ENCODE results near the gene TMEM139.

Gene TMEM139

GRCh38 chr7:143244321-143244720 lies 40.4 kb upstream of the TMEM139 start:
- no peak overlapping the region for H3K9ac ChIP-seq (ENCODE audit: low read depth, low read length)
- H3K36me3 ChIP-seq (ENCODE audit: control insufficient read depth, insufficient read depth, low read length) = no peaks in the 10 kb centered on the region
- no peaks in the 10 kb centered on the region for H3K9me3 ChIP-seq (ENCODE audit: control insufficient read depth, insufficient read depth, low read length)
- no peak overlapping the region for H3K4me3 ChIP-seq (ENCODE audit: low read depth, low read length)
- H3K27me3 ChIP-seq (ENCODE audit: control insufficient read depth, insufficient read depth, low read length) = no peaks in the 10 kb centered on the region
- no peak overlapping the region for H3K27ac ChIP-seq (ENCODE audit: low read depth, low read length)
- peaks cover 3% of the 10 kb centered on the region; the same call in 1 of the 2 replicates for H3K4me1 ChIP-seq (ENCODE audit: control insufficient read depth, insufficient read depth, low read length)

DNA sequence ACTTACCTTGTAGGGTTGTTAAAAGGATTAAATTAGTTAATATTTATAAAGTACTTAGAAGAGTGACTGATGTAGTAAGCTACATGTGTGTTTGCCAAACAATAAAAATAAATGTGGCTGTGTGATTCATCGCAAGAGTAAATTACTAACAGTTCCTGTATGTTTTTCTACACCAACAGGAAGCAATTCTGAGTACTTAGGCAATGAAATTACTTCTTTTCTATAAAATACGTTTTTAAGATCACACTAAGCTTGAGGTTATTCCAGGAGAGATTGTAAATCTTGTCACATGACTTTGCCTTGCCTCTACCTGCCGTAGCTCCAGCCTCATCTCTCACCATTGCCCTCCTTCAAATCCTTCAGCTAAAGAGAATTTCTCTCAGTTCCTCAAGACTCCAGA lies 39.6 kb upstream of the TMEM139 start:
- H3K27me3 ChIP-seq (ENCODE audit: control insufficient read depth, insufficient read depth, low read length) = no peaks in the 10 kb centered on the region
- no peaks in the 10 kb centered on the region for H3K36me3 ChIP-seq (ENCODE audit: control insufficient read depth, insufficient read depth, low read length)
- H3K27ac ChIP-seq (ENCODE audit: low read depth, low read length) = no peak overlapping the region
- no peaks in the 10 kb centered on the region for H3K9me3 ChIP-seq (ENCODE audit: control insufficient read depth, insufficient read depth, low read length)
- H3K9ac ChIP-seq (ENCODE audit: low read depth, low read length) = no peak overlapping the region
- H3K4me3 ChIP-seq (ENCODE audit: low read depth, low read length) = no peak overlapping the region
- peaks cover 3% of the 10 kb centered on the region; the same call in 1 of the 2 replicates for H3K4me1 ChIP-seq (ENCODE audit: control insufficient read depth, insufficient read depth, low read length)

GRCh38 chr7:143247372-143247771 lies 37.4 kb upstream of the TMEM139 start:
- no peaks in the 10 kb centered on the region for H3K4me1 ChIP-seq (ENCODE audit: control insufficient read depth, insufficient read depth, low read length)

DNA sequence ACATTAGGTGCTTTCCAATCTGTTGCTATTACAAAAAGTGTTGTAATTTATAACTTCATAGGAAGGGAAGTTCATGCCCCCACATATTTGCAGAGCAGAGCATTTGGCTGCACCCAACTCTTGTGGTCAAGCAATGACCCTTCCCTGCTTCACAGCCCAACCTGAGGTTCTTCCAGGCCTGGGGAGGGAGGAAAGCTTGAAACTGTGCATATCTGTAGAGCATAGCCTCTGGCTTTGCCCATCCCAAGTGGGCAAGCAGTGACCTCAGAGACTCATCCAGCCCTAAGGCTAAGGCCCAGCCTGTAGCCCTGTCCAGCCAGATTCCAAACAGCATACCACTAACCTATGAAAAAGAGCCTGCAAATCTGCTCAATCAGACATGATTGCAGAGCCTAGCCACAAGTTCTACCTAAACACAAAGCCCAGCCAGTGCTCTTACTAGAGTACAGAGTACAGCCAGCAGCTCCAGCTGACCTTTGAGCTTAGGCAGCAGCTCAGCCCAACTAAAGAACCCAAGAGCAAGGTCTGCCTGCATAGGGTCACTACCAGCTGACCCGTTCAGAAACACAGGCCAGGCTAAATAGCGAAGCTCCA lies 35.9 kb upstream of the TMEM139 start:
- no peak overlapping the region for H3K4me3 ChIP-seq (ENCODE audit: low read depth, low read length)
- no peak overlapping the region for H3K9ac ChIP-seq (ENCODE audit: low read depth, low read length)
- no peaks in the 10 kb centered on the region for H3K27me3 ChIP-seq (ENCODE audit: control insufficient read depth, insufficient read depth, low read length)
- no peaks in the 10 kb centered on the region for H3K36me3 ChIP-seq (ENCODE audit: control insufficient read depth, insufficient read depth, low read length)
- no peaks in the 10 kb centered on the region for H3K9me3 ChIP-seq (ENCODE audit: control insufficient read depth, insufficient read depth, low read length)
- no peak overlapping the region for H3K27ac ChIP-seq (ENCODE audit: low read depth, low read length)
- no peaks in the 10 kb centered on the region for H3K4me1 ChIP-seq (ENCODE audit: control insufficient read depth, insufficient read depth, low read length)

More at GRCh38 chr7:143247372-143247771, 37.4 kb upstream of the TMEM139 start:
- no peaks in the 10 kb centered on the region for H3K36me3 ChIP-seq (ENCODE audit: control insufficient read depth, insufficient read depth, low read length)
- no peaks in the 10 kb centered on the region for H3K27me3 ChIP-seq (ENCODE audit: control insufficient read depth, insufficient read depth, low read length)
- no peak overlapping the region for H3K4me3 ChIP-seq (ENCODE audit: low read depth, low read length)
- no peak overlapping the region for H3K27ac ChIP-seq (ENCODE audit: low read depth, low read length)
- H3K9ac ChIP-seq (ENCODE audit: low read depth, low read length) = no peak overlapping the region
- no peaks in the 10 kb centered on the region for H3K9me3 ChIP-seq (ENCODE audit: control insufficient read depth, insufficient read depth, low read length)

DNA sequence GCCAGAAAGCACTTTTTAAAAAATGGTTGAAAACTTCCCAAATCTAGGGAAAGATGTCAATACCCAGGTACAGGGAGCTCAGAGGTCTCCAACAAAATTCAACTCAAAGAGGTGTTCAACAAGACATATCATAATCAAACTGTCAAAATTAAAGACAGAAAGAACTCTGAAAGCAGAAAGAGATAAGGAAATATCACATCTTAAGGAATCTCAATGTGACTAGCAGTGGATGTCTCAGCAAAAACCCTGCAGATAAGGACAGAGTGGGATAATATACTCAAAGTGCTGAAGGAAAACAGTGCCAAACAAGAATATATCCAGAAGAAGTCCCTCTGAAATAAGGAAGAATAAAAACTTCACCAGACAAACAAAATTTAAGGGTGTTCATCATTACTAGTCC lies 34.6 kb upstream of the TMEM139 start:
- Histone ChIP-seq H3K27ac (ENCODE audit: low read depth, low read length) (no peak overlapping the region), H3K9me3 (ENCODE audit: control insufficient read depth, insufficient read depth, low read length) (no peaks in the 10 kb centered on the region), H3K4me1 (ENCODE audit: control insufficient read depth, insufficient read depth, low read length) (no peaks in the 10 kb centered on the region), H3K4me3 (ENCODE audit: low read depth, low read length) (no peak overlapping the region), H3K36me3 (ENCODE audit: control insufficient read depth, insufficient read depth, low read length) (no peaks in the 10 kb centered on the region), H3K9ac (ENCODE audit: low read depth, low read length) (no peak overlapping the region), H3K27me3 (ENCODE audit: control insufficient read depth, insufficient read depth, low read length) (no peaks in the 10 kb centered on the region)

GRCh38 chr7:143250822-143251221 lies 33.9 kb upstream of the TMEM139 start:
- Histone ChIP-seq H3K27me3 (ENCODE audit: control insufficient read depth, insufficient read depth, low read length) (no peaks in the 10 kb centered on the region), H3K4me1 (ENCODE audit: control insufficient read depth, insufficient read depth, low read length) (no peaks in the 10 kb centered on the region), H3K4me3 (ENCODE audit: low read depth, low read length) (no peak overlapping the region), H3K36me3 (ENCODE audit: control insufficient read depth, insufficient read depth, low read length) (no peaks in the 10 kb centered on the region), H3K9me3 (ENCODE audit: control insufficient read depth, insufficient read depth, low read length) (no peaks in the 10 kb centered on the region), H3K27ac (ENCODE audit: low read depth, low read length) (no peak overlapping the region), H3K9ac (ENCODE audit: low read depth, low read length) (no peak overlapping the region)

- H3K4me1 ChIP-seq (ENCODE audit: control insufficient read depth, insufficient read depth, low read length) = no peaks in the 10 kb centered on the region
- H3K27ac ChIP-seq (ENCODE audit: low read depth, low read length) = no peak overlapping the region
- no peaks in the 10 kb centered on the region for H3K27me3 ChIP-seq (ENCODE audit: control insufficient read depth, insufficient read depth, low read length)
- H3K36me3 ChIP-seq (ENCODE audit: control insufficient read depth, insufficient read depth, low read length) = no peaks in the 10 kb centered on the region
- no peak overlapping the region for H3K9ac ChIP-seq (ENCODE audit: low read depth, low read length)
- H3K9me3 ChIP-seq (ENCODE audit: control insufficient read depth, insufficient read depth, low read length) = no peaks in the 10 kb centered on the region
- no peak overlapping the region for H3K4me3 ChIP-seq (ENCODE audit: low read depth, low read length)
Observed at GRCh38 chr7:143252006-143252405, 32.8 kb upstream of the TMEM139 start.

DNA sequence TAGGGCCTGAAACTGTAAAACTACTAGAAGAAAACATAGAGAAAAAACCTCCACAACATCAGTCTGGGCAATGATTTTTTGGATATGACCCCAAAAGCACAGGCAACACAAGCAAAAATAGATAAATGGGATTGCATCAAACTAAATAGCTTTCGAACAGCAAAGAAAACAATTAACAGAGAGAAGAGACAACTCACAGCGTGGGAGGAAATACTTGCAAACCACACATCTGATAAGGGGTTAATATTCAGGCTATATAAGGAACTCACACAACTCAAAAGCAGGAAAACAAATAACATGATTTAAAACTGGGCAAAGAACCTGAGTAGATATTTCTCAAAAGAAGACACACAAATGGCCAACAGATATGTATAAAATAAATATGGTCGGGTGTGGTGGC lies 29.2 kb upstream of the TMEM139 start:
- no peaks in the 10 kb centered on the region for H3K36me3 ChIP-seq (ENCODE audit: control insufficient read depth, insufficient read depth, low read length)
- H3K27me3 ChIP-seq (ENCODE audit: control insufficient read depth, insufficient read depth, low read length) = no peaks in the 10 kb centered on the region
- no peak overlapping the region for H3K4me3 ChIP-seq (ENCODE audit: low read depth, low read length)
- H3K4me1 ChIP-seq (ENCODE audit: control insufficient read depth, insufficient read depth, low read length) = no peaks in the 10 kb centered on the region
- no peak overlapping the region for H3K27ac ChIP-seq (ENCODE audit: low read depth, low read length)
- H3K9ac ChIP-seq (ENCODE audit: low read depth, low read length) = no peak overlapping the region
- H3K9me3 ChIP-seq (ENCODE audit: control insufficient read depth, insufficient read depth, low read length) = no peaks in the 10 kb centered on the region

- H3K27ac ChIP-seq (ENCODE audit: low read depth, low read length) = no peak overlapping the region
- H3K4me3 ChIP-seq (ENCODE audit: low read depth, low read length) = no peak overlapping the region
- H3K9me3 ChIP-seq (ENCODE audit: control insufficient read depth, insufficient read depth, low read length) = no peaks in the 10 kb centered on the region
- no peaks in the 10 kb centered on the region for H3K4me1 ChIP-seq (ENCODE audit: control insufficient read depth, insufficient read depth, low read length)
- no peaks in the 10 kb centered on the region for H3K27me3 ChIP-seq (ENCODE audit: control insufficient read depth, insufficient read depth, low read length)
- H3K36me3 ChIP-seq (ENCODE audit: control insufficient read depth, insufficient read depth, low read length) = no peaks in the 10 kb centered on the region
- no peak overlapping the region for H3K9ac ChIP-seq (ENCODE audit: low read depth, low read length)
Observed at GRCh38 chr7:143256325-143256724, 28.4 kb upstream of the TMEM139 start.

- Histone ChIP-seq H3K9me3 (ENCODE audit: control insufficient read depth, insufficient read depth, low read length) (no peaks in the 10 kb centered on the region), H3K36me3 (ENCODE audit: control insufficient read depth, insufficient read depth, low read length) (no peaks in the 10 kb centered on the region), H3K9ac (ENCODE audit: low read depth, low read length) (no peak overlapping the region), H3K4me3 (ENCODE audit: low read depth, low read length) (no peak overlapping the region), H3K4me1 (ENCODE audit: control insufficient read depth, insufficient read depth, low read length) (no peaks in the 10 kb centered on the region), H3K27me3 (ENCODE audit: control insufficient read depth, insufficient read depth, low read length) (no peaks in the 10 kb centered on the region), H3K27ac (ENCODE audit: low read depth, low read length) (no peak overlapping the region)
Observed at GRCh38 chr7:143256932-143257331, 27.8 kb upstream of the TMEM139 start.

DNA sequence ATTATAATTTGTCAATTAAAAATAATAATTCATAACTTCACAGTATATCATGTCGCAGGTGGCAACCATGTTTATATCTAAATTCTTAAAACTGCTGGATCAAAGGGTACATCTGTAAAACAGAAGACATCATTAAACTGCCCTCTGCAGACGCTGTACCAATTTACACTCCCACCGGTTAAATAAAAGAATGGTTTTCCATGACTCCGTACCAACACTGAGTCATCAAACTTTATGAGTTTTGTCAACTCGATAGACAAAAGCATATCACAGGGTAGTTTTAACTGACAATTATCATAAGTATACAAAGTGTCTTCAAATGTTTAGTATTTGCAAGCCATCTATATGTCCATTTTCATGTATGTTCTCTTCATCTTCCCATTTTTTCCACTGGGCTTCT lies 27.3 kb upstream of the TMEM139 start:
- Histone ChIP-seq H3K4me3 (ENCODE audit: low read depth, low read length) (no peak overlapping the region), H3K27ac (ENCODE audit: low read depth, low read length) (no peak overlapping the region), H3K4me1 (ENCODE audit: control insufficient read depth, insufficient read depth, low read length) (no peaks in the 10 kb centered on the region), H3K9ac (ENCODE audit: low read depth, low read length) (no peak overlapping the region), H3K9me3 (ENCODE audit: control insufficient read depth, insufficient read depth, low read length) (no peaks in the 10 kb centered on the region), H3K27me3 (ENCODE audit: control insufficient read depth, insufficient read depth, low read length) (no peaks in the 10 kb centered on the region), H3K36me3 (ENCODE audit: control insufficient read depth, insufficient read depth, low read length) (no peaks in the 10 kb centered on the region)

DNA sequence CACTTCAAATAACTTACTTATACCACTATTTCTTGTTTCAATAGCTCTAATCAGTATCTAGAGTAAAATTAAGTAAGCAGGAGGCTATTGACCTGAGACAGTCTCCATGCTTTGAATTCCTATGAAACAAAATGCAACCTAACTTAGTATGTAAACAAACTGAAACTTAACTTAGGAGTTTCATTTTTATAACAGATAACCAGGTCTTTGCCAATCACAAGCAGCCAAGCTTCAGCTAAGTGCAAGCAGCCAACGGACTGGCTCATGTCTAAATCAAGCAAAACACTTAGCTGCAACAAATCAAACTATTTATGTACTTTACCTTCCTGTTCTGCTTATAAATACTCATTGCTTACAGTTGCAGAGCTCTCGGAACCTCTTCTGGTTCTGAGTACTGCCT lies 25.9 kb upstream of the TMEM139 start:
- H3K4me3 ChIP-seq (ENCODE audit: low read depth, low read length) = no peak overlapping the region
- H3K9me3 ChIP-seq (ENCODE audit: control insufficient read depth, insufficient read depth, low read length) = no peaks in the 10 kb centered on the region
- H3K27me3 ChIP-seq (ENCODE audit: control insufficient read depth, insufficient read depth, low read length) = no peaks in the 10 kb centered on the region
- no peaks in the 10 kb centered on the region for H3K4me1 ChIP-seq (ENCODE audit: control insufficient read depth, insufficient read depth, low read length)
- no peak overlapping the region for H3K9ac ChIP-seq (ENCODE audit: low read depth, low read length)
- H3K36me3 ChIP-seq (ENCODE audit: control insufficient read depth, insufficient read depth, low read length) = no peaks in the 10 kb centered on the region
- no peak overlapping the region for H3K27ac ChIP-seq (ENCODE audit: low read depth, low read length)
